Heart left ventricle (tissue), 16 donors: ENCODE measurements around the gene GNPDA1. TPM values are rescaled to one million over a fixed set of nuclear protein-coding genes. Genes with fewer than 3 reads are reported as not detected.
A peak's percentile ranks its signal among the peaks of the same experiment; 100 is the strongest.

ENCODE experiments used
- ATAC-seq, 4 donors: fragments of 200-7000 bp; cut with Tn5 transposase; one replicate each; pipeline ENCODE4 v1.9.1; 2020 to 2022; ENCODE audit warnings: moderate library complexity in 4 of 4, mild to moderate bottlenecking in 3 of 4, moderate number of reproducible peaks in 1 of 4
- DNase-seq, 5 donors: peaks; one replicate each; pipeline ENCODE4 v3.0.0-alpha.2; 2020
- H3K27ac ChIP-seq, 12 donors: fragments of 200-600 bp; sonication (generic) in 4 of 12; one replicate each; pipeline versions ENCODE4 v1.5.0 to v1.8.0; 2016 to 2022; ENCODE audit warnings: mild to moderate bottlenecking in 2 of 12
- H3K27me3 ChIP-seq, 9 donors: fragments of 200-600 bp; sonication (generic) in 2 of 9; one replicate each; pipeline versions ENCODE4 v1.5.1 to v1.8.0; 2016 to 2022; ENCODE audit warnings: mild to moderate bottlenecking in 3 of 9
- H3K36me3 ChIP-seq, 9 donors: fragments of 200-600 bp; sonication (generic) in 2 of 9; one replicate each; pipeline versions ENCODE4 v1.5.0 to v1.8.0; 2018 to 2022; ENCODE audit warnings: mild to moderate bottlenecking in 2 of 9
- H3K4me1 ChIP-seq, 12 donors: fragments of 200-600 bp; sonication (generic) in 4 of 12; one replicate each; pipeline versions ENCODE4 v1.5.0 to v1.8.0; 2016 to 2022; ENCODE audit warnings: mild to moderate bottlenecking in 3 of 12
- H3K4me3 ChIP-seq, 12 donors: fragments of 200-600 bp; sonication (generic) in 4 of 12; one replicate each; pipeline versions ENCODE4 v1.5.0 to v1.8.0; 2017 to 2022; ENCODE audit warnings: mild to moderate bottlenecking in 9 of 12, moderate library complexity in 4 of 12
- H3K9me3 ChIP-seq, 12 donors: fragments of 200-600 bp; sonication (generic) in 4 of 12; one replicate each; pipeline versions ENCODE4 v1.5.0 to v1.8.0; 2016 to 2022; ENCODE audit warnings: mild to moderate bottlenecking in 1 of 12
- POLR2A ChIP-seq, 2 donors: fragments of 450-650 bp; IDR thresholded peaks; one replicate each; pipeline ENCODE4 v1.6.1; 2017; ENCODE audit warnings: antibody characterized with exemption in 2 of 2, mild to moderate bottlenecking in 2 of 2, moderate library complexity in 2 of 2
- WGBS, 4 donors: extraction: QIAGEN DNeasy Blood & Tissue Kit in 2 of 4; methylation state at CpG; one replicate each; pipeline versions ENCODE4 v1.1.5 to v1.1.7; 2013 to 2018; 5-methylcytosine and 5-hydroxymethylcytosine counted together
- intact Hi-C, 10 donors: fragments of 100-400 bp; cut with DNase I; formaldehyde crosslinking; loops; one replicate each; pipeline versions ENCODE4 v1.11.1 to v1.14.2; 2022
- polyA plus RNA-seq, 2 donors: library from polyadenylated mRNA; stranded (reverse); fragments of 200-250 nt; gene quantifications; one replicate each; pipeline ENCODE4 v1.2.3, GENCODE V29; 2013
- total RNA-seq, 9 donors: library from RNA; depleted of rRNA in 2 of 9; stranded (reverse); fragments of >200 nt in 2 of 9; fragmentation: NEBNext Ultra II Directional in 3 of 9; extraction: Animal tissue kit (Norgen Biotek cat#: 25700) in 3 of 9; gene quantifications; one replicate each; pipeline versions ENCODE4 v1.1.0 to v1.2.4, GENCODE V29; 2016 to 2023
- TF ChIP-seq, protein P1 (sequence below), 12 donors: fragments of 200-600 bp; sonication (generic) in 4 of 12; IDR thresholded peaks; one replicate each; pipeline versions ENCODE4 v1.5.0 to v1.8.0; 2018 to 2022; ENCODE audit warnings: antibody characterized with exemption in 12 of 12, mild to moderate bottlenecking in 5 of 12
- donor health status: ischemic (EF 13 %, LVEDD 7.1; RV severe dilation, severe dysfunction).
- donor health status: healthy with polysubstance abuse.
- donor health status: DM: no; HTN: yes; CAD: no.
- donor health status: DM: no; HTN: no; CAD: no.
- donor health status: ischemic (EF 25% LVEDD 6.9; RV normal size, moderate dysfunction).
- donor health status: ischemic (EF 25% LVEDD 5.7; RV mildly dilated, moderate dysfunction).
- donor health status: healthy.
- donor health status: DM: yes; HTN: yes; CAD: no.
- donor health status: ischemic (EF 35%, LVEDD 5.7; RV mildly dilated, moderate dysfunction).
- donor health status: nonischemic (EF 11% LVEDD 7.7; RV severe dilation, severe dysfunction).
- donor health status: DM: yes; HTN: yes; CAD: no.
- donor health status: PGD.
- donor health status: ischemic (EF 29% LVEDD 5.4; RV normal size, mild dysfunction).
- donor health status: nonischemic (EF 23%, LVEDD 6.1; RV moderate dilation, normal function).

GNPDA1 gene
- total and polyA plus RNA-seq, 11 donors = 13.6 to 43.0 (median 23.8) TPM

DNA sequence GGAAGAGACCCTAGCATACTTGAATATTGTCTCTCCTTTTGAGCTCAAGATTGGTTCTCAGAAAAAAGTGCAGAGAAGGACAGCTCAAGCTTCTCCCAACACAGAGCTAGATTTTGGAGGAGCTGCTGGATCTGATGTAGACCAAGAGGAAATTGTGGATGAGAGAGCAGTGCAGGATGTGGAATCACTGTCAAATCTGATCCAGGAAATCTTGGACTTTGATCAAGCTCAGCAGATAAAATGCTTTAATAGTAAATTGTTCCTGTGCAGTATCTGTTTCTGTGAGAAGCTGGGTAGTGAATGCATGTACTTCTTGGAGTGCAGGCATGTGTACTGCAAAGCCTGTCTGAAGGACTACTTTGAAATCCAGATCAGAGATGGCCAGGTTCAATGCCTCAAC, 34.4 kb downstream of the GNPDA1 start:
- Histone ChIP-seq H3K4me3 (no peak overlapping the region), H3K4me1 (peaks cover 0 to 46% (median 13%) of the 10 kb centered on the region in 12 donors), H3K9me3 (no peaks in the 10 kb centered on the region), H3K27ac (no peak overlapping the region), H3K36me3 (peaks cover 0 to 100% (median 95%) of the 10 kb centered on the region in 9 donors), H3K27me3 (no peaks in the 10 kb centered on the region)
- TF ChIP-seq POLR2A (IDR thresholded peaks at IDR 0.05) = no peak
- intact Hi-C loops = no loop called here
- DNase-seq (no peak), ATAC-seq (peak in 1 of 4 donors; percentile 8)

DNA sequence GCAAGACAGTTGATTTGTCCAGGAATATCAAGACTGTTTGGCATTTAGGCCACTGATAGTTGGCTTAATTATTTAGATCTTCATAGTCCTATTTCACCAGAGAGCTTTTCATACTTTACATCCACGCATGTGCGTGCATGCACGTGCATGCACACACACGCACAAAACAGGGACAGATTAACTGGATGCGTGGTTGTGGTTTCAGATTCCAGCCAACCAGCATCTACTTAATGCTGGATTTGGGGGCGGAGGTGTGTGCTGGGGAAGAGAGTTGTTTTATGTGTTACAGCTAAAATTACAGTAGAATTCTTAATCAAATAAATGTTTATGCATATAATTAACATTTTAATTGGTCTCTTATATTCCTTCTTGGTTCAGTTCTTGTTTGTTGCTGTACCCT, 36.7 kb downstream of the GNPDA1 start:
- 93 to 95% (median 94%) methylated on average over 6 of the region's 6 CpGs for WGBS, 4 donors
- peaks cover 0 to 52% (median 14%) of the 10 kb centered on the region in 12 donors for H3K4me1 ChIP-seq
- peaks cover 0 to 100% (median 93%) of the 10 kb centered on the region in 9 donors for H3K36me3 ChIP-seq
- no peaks in the 10 kb centered on the region for H3K9me3 ChIP-seq
- ATAC-seq (no peak), DNase-seq (no peak)
- TF ChIP-seq, protein P1, sequence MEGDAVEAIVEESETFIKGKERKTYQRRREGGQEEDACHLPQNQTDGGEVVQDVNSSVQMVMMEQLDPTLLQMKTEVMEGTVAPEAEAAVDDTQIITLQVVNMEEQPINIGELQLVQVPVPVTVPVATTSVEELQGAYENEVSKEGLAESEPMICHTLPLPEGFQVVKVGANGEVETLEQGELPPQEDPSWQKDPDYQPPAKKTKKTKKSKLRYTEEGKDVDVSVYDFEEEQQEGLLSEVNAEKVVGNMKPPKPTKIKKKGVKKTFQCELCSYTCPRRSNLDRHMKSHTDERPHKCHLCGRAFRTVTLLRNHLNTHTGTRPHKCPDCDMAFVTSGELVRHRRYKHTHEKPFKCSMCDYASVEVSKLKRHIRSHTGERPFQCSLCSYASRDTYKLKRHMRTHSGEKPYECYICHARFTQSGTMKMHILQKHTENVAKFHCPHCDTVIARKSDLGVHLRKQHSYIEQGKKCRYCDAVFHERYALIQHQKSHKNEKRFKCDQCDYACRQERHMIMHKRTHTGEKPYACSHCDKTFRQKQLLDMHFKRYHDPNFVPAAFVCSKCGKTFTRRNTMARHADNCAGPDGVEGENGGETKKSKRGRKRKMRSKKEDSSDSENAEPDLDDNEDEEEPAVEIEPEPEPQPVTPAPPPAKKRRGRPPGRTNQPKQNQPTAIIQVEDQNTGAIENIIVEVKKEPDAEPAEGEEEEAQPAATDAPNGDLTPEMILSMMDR (IDR thresholded peaks at IDR 0.05) = no peak
- no peak for TF ChIP-seq POLR2A (IDR thresholded peaks at IDR 0.05)
- H3K4me3 ChIP-seq = no peak overlapping the region
- no peaks in the 10 kb centered on the region for H3K27me3 ChIP-seq
- intact Hi-C loops = no loop called here
- H3K27ac ChIP-seq = no peak overlapping the region

DNA sequence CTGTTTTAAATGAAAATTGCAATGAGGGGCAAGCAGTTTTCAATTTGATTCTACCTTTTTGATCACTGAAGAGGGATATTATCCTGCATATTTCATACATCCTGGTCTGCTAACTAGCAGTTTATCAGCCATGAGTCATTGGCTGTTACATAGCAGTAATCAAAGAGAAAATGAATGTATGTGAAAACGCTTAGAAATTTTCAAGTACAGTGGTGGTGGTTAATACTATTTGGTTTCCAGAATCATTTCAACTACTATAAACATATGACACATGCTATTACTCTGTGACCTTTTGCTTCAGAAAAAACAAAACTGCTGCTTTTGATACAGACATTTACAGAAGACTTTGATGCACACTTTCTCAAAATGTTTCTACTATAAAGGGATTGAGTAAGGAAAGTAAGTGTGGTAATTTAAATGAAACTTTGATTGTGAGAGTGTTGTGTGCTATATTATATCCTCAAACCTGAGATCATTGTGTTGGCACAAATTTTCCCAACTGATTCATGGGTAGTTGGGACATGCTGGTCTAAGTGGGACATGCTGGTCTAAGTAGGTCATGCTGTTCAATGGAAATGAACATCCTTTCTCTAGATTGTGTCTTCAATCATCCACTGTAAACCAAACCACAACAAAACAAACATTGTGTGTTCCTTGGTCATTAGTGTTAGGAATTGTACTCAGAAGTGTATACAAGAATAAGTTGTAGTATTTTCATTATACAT, 38.8 kb downstream of the GNPDA1 start:
- Histone ChIP-seq H3K36me3 (peaks cover 0 to 83% (median 72%) of the 10 kb centered on the region in 9 donors), H3K4me1 (peaks cover 3 to 69% (median 29%) of the 10 kb centered on the region in 12 donors), H3K27me3 (no peaks in the 10 kb centered on the region), H3K9me3 (no peaks in the 10 kb centered on the region), H3K4me3 (no peak overlapping the region), H3K27ac (no peak overlapping the region)
- WGBS, 4 donors = 75 to 90% (median 83%) methylated on average over 1 of the region's 1 CpG
- intact Hi-C loops = no loop called here
- DNase-seq (no peak), ATAC-seq (no peak)
- TF ChIP-seq, protein P1 (IDR thresholded peaks at IDR 0.05) = no peak
- no peak for TF ChIP-seq POLR2A (IDR thresholded peaks at IDR 0.05)

DNA sequence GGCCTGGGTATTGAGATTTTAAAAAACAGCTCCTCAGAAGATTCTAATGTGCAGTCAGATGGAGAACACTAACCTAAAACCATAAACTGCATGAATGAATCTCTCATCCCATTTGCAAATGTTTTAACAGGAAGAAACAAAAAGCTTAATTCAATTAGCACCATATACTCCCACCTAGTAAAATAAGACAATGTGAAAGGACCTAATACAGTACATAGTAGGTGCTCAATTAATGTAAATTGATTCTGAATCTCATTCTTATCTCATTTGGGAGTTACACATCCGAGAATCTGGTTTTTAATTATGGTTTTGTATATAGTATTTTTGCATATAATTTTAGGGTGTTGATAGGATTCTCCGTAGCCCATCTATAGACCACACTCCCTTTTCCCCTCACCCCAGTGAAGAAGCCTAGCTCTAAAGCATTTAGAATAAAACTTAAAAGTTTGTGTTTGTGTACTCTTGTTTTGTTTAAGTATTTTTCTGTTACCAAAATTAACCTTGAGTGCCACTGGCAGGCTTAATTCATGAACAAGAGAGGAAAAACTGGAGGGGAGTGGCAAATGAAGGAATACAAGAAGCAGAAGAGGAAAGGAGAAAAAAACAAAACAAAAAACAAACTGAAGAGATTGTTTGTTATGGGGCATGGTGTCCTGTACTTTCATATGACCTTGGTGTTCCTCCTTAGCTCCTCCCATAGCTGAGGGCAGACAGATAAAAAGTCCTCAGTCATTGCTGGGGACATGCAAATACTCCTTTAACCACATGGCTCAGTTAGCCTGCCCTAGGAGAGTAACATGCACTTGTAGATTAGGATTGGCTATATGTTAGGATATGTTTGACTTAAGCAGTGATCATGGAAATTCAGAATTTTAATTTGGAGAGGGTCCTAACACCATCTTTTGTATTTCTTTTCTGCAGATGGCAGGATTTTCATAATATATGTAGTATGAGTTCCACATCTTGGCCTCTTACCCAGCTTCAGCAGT, 42.8 kb downstream of the GNPDA1 start:
- H3K27me3 ChIP-seq = no peaks in the 10 kb centered on the region
- DNase-seq (no peak), ATAC-seq (peak in 2 of 4 donors; percentile 32 to 46)
- intact Hi-C loops = no loop called here
- peaks cover 0 to 45% (median 34%) of the 10 kb centered on the region in 9 donors for H3K36me3 ChIP-seq
- 64 to 76% (median 73%) methylated on average over 2 of the region's 2 CpGs for WGBS, 4 donors
- peak overlapping the region; percentile 38 to 97 (median 74) for H3K4me3 ChIP-seq
- peak overlapping the region; percentile 90 to 99 (median 96) for H3K27ac ChIP-seq
- TF ChIP-seq POLR2A (IDR thresholded peaks at IDR 0.05) = no peak
- TF ChIP-seq, protein P1 (IDR thresholded peaks at IDR 0.05) = no peak
- H3K9me3 ChIP-seq = no peaks in the 10 kb centered on the region
- H3K4me1 ChIP-seq = peaks cover 3 to 42% (median 27%) of the 10 kb centered on the region in 12 donors
